Heart left ventricle (tissue), 16 donors: Measurements from ENCODE around the gene HSPB6. TPM values are rescaled to one million over a fixed set of nuclear protein-coding genes. Genes with fewer than 3 reads are reported as not detected.

Experiments used
- ATAC-seq, 4 donors: fragments of 200-7000 bp; cut with Tn5 transposase; one replicate each; pipeline ENCODE4 v1.9.1; 2020 to 2022; ENCODE audit warnings: moderate library complexity in 4 of 4, mild to moderate bottlenecking in 3 of 4, moderate number of reproducible peaks in 1 of 4
- DNase-seq, 5 donors: peaks; one replicate each; pipeline ENCODE4 v3.0.0-alpha.2; 2020
- H3K27ac ChIP-seq, 12 donors: fragments of 200-600 bp; sonication (generic) in 4 of 12; one replicate each; pipeline versions ENCODE4 v1.5.0 to v1.8.0; 2016 to 2022; ENCODE audit warnings: mild to moderate bottlenecking in 2 of 12
- H3K27me3 ChIP-seq, 9 donors: fragments of 200-600 bp; sonication (generic) in 2 of 9; one replicate each; pipeline versions ENCODE4 v1.5.1 to v1.8.0; 2016 to 2022; ENCODE audit warnings: mild to moderate bottlenecking in 3 of 9
- H3K36me3 ChIP-seq, 9 donors: fragments of 200-600 bp; sonication (generic) in 2 of 9; one replicate each; pipeline versions ENCODE4 v1.5.0 to v1.8.0; 2018 to 2022; ENCODE audit warnings: mild to moderate bottlenecking in 2 of 9
- H3K4me1 ChIP-seq, 12 donors: fragments of 200-600 bp; sonication (generic) in 4 of 12; one replicate each; pipeline versions ENCODE4 v1.5.0 to v1.8.0; 2016 to 2022; ENCODE audit warnings: mild to moderate bottlenecking in 3 of 12
- H3K4me3 ChIP-seq, 12 donors: fragments of 200-600 bp; sonication (generic) in 4 of 12; one replicate each; pipeline versions ENCODE4 v1.5.0 to v1.8.0; 2017 to 2022; ENCODE audit warnings: mild to moderate bottlenecking in 9 of 12, moderate library complexity in 4 of 12
- H3K9me3 ChIP-seq, 12 donors: fragments of 200-600 bp; sonication (generic) in 4 of 12; one replicate each; pipeline versions ENCODE4 v1.5.0 to v1.8.0; 2016 to 2022; ENCODE audit warnings: mild to moderate bottlenecking in 1 of 12
- CTCF ChIP-seq, 12 donors: fragments of 200-600 bp; sonication (generic) in 4 of 12; IDR thresholded peaks; one replicate each; pipeline versions ENCODE4 v1.5.0 to v1.8.0; 2018 to 2022; ENCODE audit warnings: antibody characterized with exemption in 12 of 12, mild to moderate bottlenecking in 5 of 12
- POLR2A ChIP-seq, 2 donors: fragments of 450-650 bp; IDR thresholded peaks; one replicate each; pipeline ENCODE4 v1.6.1; 2017; ENCODE audit warnings: antibody characterized with exemption in 2 of 2, mild to moderate bottlenecking in 2 of 2, moderate library complexity in 2 of 2
- WGBS, 4 donors: extraction: QIAGEN DNeasy Blood & Tissue Kit in 2 of 4; methylation state at CpG; one replicate each; pipeline versions ENCODE4 v1.1.5 to v1.1.7; 2013 to 2018; 5-methylcytosine and 5-hydroxymethylcytosine counted together
- intact Hi-C, 10 donors: fragments of 100-400 bp; cut with DNase I; formaldehyde crosslinking; loops; one replicate each; pipeline versions ENCODE4 v1.11.1 to v1.14.2; 2022
- polyA plus RNA-seq, 2 donors: library from polyadenylated mRNA; stranded (reverse); fragments of 200-250 nt; gene quantifications; one replicate each; pipeline ENCODE4 v1.2.3, GENCODE V29; 2013
- total RNA-seq, 9 donors: library from RNA; depleted of rRNA in 2 of 9; stranded (reverse); fragments of >200 nt in 2 of 9; fragmentation: NEBNext Ultra II Directional in 3 of 9; extraction: Animal tissue kit (Norgen Biotek cat#: 25700) in 3 of 9; gene quantifications; one replicate each; pipeline versions ENCODE4 v1.1.0 to v1.2.4, GENCODE V29; 2016 to 2023
- donor health status: ischemic (EF 13 %, LVEDD 7.1; RV severe dilation, severe dysfunction).
- donor health status: healthy with polysubstance abuse.
- donor health status: DM: no; HTN: yes; CAD: no.
- donor health status: DM: no; HTN: no; CAD: no.
- donor health status: ischemic (EF 25% LVEDD 6.9; RV normal size, moderate dysfunction).
- donor health status: ischemic (EF 25% LVEDD 5.7; RV mildly dilated, moderate dysfunction).
- donor health status: healthy.
- donor health status: DM: yes; HTN: yes; CAD: no.
- donor health status: ischemic (EF 35%, LVEDD 5.7; RV mildly dilated, moderate dysfunction).
- donor health status: nonischemic (EF 11% LVEDD 7.7; RV severe dilation, severe dysfunction).
- donor health status: DM: yes; HTN: yes; CAD: no.
- donor health status: PGD.
- donor health status: ischemic (EF 29% LVEDD 5.4; RV normal size, mild dysfunction).
- donor health status: nonischemic (EF 23%, LVEDD 6.1; RV moderate dilation, normal function).

HSPB6 gene
- total and polyA plus RNA-seq, 11 donors: 156 to 1,012 (median 585) TPM

GRCh38 chr19:35721374-35721773, 35.5 kb downstream of the HSPB6 start:
- no peak for DNase-seq
- Histone ChIP-seq H3K9me3 (no peaks in the 10 kb centered on the region), H3K4me1 (peaks cover 3 to 26% (median 12%) of the 10 kb centered on the region in 12 donors), H3K27me3 (no peaks in the 10 kb centered on the region), H3K4me3 (no peak overlapping the region), H3K36me3 (peaks cover 8 to 68% (median 57%) of the 10 kb centered on the region in 9 donors), H3K27ac (no peak overlapping the region)
- intact Hi-C loops: no loop called here
- ATAC-seq: no peak
- 89 to 98% (median 94%) methylated on average over 5 to 16 of the region's 16 CpGs for WGBS, 4 donors
- TF ChIP-seq POLR2A (IDR thresholded peaks at IDR 0.05) (no peak), CTCF (IDR thresholded peaks at IDR 0.05) (no peak)

- no peak for DNase-seq
- Histone ChIP-seq H3K4me3 (no peak overlapping the region), H3K36me3 (peaks cover 8 to 61% (median 49%) of the 10 kb centered on the region in 9 donors), H3K27ac (no peak overlapping the region), H3K9me3 (no peaks in the 10 kb centered on the region), H3K4me1 (peaks cover 3 to 33% (median 18%) of the 10 kb centered on the region in 12 donors), H3K27me3 (no peaks in the 10 kb centered on the region)
- TF ChIP-seq CTCF (IDR thresholded peaks at IDR 0.05) (no peak), POLR2A (IDR thresholded peaks at IDR 0.05) (no peak)
- no peak for ATAC-seq
- 79 to 88% (median 84%) methylated on average over 10 to 17 of the region's 17 CpGs for WGBS, 4 donors
- intact Hi-C loops: no loop called here
Observed at GRCh38 chr19:35720648-35721047, 36.2 kb downstream of the HSPB6 start.

DNA sequence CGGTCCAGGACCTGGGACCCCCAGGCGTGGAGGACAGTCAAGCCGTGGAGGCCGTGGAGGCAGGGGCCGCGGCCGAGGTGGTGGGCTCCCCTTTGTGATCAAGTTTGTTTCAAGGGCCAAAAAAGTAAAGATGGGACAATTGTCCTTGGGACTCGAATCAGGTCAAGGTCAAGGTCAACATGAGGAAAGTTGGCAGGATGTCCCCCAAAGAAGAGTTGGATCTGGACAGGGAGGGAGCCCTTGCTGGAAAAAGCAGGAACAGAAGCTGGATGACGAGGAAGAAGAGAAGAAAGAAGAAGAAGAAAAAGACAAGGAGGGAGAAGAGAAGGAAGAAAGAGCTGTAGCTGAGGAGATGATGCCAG, 36.7 kb downstream of the HSPB6 start:
- DNase-seq (no peak), ATAC-seq (no peak)
- intact Hi-C loops: no loop called here
- TF ChIP-seq POLR2A (IDR thresholded peaks at IDR 0.05) (no peak), CTCF (IDR thresholded peaks at IDR 0.05) (no peak)
- Histone ChIP-seq H3K27ac (no peak overlapping the region), H3K27me3 (no peaks in the 10 kb centered on the region), H3K4me3 (no peak overlapping the region), H3K4me1 (peaks cover 3 to 38% (median 22%) of the 10 kb centered on the region in 12 donors), H3K9me3 (no peaks in the 10 kb centered on the region), H3K36me3 (peaks cover 6 to 56% (median 44%) of the 10 kb centered on the region in 9 donors)
- 90% methylated on average over 9 of the region's 9 CpGs for WGBS, 4 donors

DNA sequence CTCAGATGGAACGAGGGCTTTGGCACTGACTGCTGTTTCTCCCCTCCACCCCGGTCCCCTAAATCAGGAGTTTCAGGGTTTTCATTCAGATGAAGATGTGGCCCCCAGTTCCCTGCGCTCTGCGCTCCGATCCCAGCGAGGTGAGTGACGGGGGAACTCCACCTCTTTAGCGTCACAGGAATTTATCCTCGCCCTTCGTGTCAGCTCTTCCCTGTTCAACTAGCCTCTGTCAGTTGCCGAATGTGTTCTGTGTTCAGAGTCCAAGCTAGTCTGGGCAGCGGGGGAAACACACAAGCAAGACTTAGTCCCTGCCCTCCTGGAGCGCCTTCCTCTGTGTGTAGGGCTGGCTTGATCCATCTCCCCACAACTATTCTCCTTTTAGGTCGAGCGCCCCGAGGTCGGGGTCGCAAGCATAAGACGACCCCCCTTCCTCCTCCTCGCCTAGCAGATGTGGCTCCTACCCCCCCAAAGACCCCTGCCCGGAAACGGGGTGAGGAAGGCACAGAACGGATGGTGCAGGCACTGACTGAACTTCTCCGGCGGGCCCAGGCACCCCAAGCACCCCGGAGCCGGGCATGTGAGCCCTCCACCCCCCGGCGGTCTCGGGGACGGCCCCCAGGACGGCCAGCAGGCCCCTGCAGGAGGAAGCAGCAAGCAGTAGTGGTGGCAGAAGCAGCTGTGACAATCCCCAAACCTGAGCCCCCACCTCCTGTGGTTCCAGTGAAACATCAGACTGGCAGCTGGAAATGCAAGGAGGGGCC, 37.2 kb downstream of the HSPB6 start:
- no peaks in the 10 kb centered on the region for H3K9me3 ChIP-seq
- H3K27me3 ChIP-seq: no peaks in the 10 kb centered on the region
- ATAC-seq (no peak), DNase-seq (no peak)
- H3K4me3 ChIP-seq: peak overlapping the region in 7 of 12 donors; percentile 67 to 100 (median 84)
- peak overlapping the region in 2 of 12 donors; percentile 85 to 89 for H3K27ac ChIP-seq
- 85 to 89% (median 87%) methylated on average over 31 to 32 of the region's 32 CpGs for WGBS, 4 donors
- peaks cover 3 to 39% (median 22%) of the 10 kb centered on the region in 12 donors for H3K4me1 ChIP-seq
- intact Hi-C loops: loop anchor here in 4 of 10 donors (5.0 to 10.0 kb wide), 5 partner anchors 172 to 455 kb away; partner anchors contain the start of genes TMEM147 (in 4 of the 4), LRFN3 (in 2 of the 4), FFAR3 (in 1 of the 4) and USF2 (in 1 of the 4)
- peaks cover 4 to 51% (median 39%) of the 10 kb centered on the region in 9 donors for H3K36me3 ChIP-seq
- TF ChIP-seq CTCF (IDR thresholded peaks at IDR 0.05) (no peak), POLR2A (IDR thresholded peaks at IDR 0.05) (no peak)
